GM15510 (cell line): ENCODE measurements around the gene TM9SF4.

ENCODE experiments used
- POLR2A ChIP-seq: IDR thresholded peaks from 3 replicates; pipeline ENCODE4 v1.6.1; 2011; ENCODE audit warnings: borderline replicate concordance; ENCODE audit not compliant: insufficient read length; ENCODE audit errors: extremely low read depth

The TM9SF4 gene

DNA sequence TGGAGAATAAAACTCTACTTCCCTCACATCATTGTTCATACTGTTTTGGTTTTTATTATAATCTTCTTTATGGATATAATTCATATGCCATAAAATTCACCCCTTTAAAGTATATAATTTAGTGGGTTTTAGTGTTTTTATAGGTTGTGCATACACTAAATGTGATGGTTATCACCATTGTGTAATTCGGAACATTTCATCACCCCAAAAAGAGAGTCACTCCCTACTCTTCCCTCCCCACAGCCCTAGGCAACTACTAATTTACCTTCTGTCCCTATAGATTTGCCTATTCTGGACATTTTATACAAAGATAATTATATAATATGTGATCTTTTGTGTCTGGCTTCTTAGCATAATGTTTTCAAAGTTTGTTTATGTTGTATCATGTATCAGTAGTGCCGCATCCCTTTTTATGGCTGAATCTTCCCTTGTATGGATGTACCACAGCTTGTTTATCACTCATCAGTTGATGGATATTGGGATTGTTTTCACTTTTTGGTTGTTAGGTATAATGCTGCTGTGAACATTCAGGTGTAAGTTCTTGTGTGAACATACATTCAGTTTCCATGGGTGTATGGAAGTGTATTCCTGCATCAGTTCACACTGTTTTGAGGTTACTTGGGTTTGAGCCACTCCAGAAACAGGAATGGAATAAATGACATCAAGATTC is 4.2 kb downstream of the TM9SF4 start:
- TF ChIP-seq POLR2A, result no peak

- no peak for TF ChIP-seq POLR2A
Measured at GRCh38 chr20:32114305-32114960, 4.9 kb downstream of the TM9SF4 start.

DNA sequence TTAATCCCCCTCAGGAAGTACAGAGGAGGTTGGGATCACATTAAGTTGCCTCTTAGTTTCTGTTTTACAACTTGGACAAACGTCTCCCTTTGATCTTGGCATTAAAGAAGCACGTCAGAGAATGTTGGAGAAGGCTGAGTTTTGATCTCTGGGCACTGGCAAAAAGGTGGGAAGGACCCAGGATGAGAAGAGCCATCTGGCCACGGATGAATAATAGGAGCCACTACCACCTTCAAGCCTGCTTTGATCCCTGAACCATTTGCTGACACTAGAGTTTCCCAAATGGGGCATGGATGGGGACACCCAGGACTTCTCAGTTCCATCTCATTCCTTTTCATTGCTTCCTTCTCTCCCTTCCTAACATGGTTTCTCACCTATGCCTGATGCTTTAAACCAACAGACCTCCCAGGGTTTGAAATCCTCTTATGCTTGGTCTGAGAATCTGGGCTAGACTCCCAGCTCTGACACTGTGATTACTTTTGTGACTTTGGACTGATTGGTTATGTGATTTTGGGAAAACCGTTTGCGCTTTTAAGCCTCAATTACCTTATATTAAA is 5.8 kb downstream of the TM9SF4 start:
- no peak for TF ChIP-seq POLR2A

DNA sequence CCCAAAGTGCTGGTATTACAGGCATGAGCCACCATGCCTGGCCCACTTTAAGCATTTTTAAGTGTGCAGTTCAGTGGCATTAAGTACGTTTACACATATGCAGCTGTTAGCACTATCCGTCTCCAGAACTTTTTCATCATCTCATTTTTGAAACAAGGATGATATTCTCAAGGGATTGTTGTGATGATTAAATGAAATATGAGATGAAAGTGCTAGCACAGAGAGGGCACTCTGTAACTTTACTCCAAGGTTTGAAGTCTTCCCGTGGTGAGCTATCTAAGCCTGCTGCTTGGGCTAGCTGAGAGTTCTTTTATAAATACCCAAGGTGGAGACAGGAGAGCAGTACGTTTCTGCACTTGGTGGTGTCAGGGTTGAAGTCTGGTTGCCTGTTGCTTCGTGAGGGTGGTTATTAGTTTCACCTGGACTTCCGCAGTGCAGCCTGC is 6.6 kb downstream of the TM9SF4 start:
- TF ChIP-seq POLR2A, result no peak

DNA sequence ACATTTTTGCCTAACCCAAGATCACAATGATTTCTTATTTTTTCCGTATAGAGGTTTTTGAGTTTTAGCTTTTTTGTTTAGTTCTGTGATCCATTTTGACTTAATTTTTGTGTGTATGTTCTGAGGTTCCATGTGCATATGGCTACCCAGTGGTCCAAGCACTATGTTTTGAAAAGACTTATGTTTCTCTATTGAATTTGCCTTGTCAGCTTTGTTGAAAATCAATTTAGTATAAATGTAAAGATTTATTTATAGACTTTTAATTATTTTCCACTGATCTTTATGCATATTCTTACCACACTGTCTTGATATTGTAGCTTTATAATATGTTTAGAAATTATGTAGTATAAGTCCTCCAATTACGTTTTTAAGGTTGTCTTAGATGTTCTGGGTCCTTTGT is 10.2 kb downstream of the TM9SF4 start:
- TF ChIP-seq POLR2A, result no peak

- no peak for TF ChIP-seq POLR2A
Measured at GRCh38 chr20:32123088-32123487, 13.6 kb downstream of the TM9SF4 start.

GRCh38 chr20:32124916-32125454 is 15.5 kb downstream of the TM9SF4 start:
- no peak for TF ChIP-seq POLR2A

DNA sequence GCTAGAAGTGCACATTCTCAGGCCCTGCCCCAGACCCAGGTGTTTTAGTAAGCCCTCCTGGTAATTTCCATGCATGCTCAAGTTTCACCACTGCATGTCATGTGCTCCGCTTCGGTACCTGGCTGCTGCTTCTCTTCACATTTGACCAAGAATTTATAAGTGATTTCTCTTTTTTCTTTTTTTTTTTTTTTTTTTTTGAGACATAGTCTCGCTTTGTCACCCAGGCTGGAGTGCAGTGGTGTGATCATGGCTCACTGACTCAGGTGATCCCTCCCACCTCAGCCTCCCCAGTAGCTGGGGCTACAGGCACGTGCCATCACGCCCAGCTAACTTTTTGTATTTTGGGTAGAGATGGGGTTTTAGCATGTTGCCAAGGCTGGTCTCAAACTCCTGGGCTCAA is 16.0 kb downstream of the TM9SF4 start:
- TF ChIP-seq POLR2A, result no peak

DNA sequence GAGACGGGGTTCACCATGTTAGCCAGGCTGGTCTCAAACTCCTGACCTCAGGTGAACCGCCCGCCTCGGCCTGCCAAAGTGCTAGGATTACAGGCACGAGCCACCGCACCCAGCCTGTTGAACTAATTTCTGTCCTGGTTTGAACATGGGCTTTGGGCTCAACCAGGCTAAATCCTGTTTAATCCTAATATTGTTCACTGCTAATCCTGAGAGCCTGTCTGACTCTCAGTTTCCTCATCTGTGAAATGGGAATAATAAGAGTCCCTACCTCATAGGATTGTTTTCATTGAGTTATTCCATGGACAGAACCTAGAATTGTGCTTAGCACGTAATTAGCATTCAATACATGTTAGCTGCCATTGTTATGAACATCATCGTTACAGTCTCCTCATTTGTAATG is 17.4 kb downstream of the TM9SF4 start:
- TF ChIP-seq POLR2A, result no peak

DNA sequence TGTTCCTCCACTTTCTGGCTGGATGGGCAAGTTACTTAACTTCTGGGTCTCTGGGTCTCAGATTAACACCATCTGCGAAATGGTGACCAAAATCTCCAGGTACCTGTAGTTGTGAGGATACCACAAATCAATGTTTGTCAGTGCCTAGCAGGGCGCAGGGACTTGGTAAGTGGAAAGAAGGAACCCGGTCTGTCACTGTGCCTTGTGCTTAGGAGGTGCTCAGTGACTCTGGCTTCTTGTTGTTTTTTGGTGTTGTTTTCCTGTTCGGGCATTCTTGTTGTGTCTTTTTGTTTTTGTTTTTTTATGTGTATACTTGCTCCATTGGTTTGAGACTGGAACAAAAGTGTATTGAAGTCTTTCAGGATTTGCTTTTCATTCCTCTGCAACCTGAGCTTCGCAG is 17.8 kb downstream of the TM9SF4 start:
- no peak for TF ChIP-seq POLR2A

DNA sequence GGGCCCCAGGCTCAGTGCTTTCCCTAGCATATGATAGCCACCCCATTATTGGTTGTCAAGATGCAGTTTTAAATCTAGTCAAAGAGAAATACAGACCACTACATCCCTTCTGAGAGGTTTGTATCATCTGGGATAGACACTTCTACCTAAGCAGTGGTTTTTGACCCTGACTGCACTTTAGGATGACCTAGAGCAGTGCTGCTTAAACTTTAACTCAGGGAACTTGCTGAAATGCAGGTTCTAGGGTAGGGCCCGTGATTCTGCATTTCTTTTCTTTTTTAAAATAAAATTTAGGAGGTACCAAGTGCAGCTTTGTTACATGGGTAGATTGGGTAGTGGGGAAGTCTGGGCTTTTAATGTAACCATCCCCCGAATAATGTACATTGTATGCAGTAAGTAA is 18.7 kb downstream of the TM9SF4 start:
- no peak for TF ChIP-seq POLR2A

- TF ChIP-seq POLR2A, result no peak
Measured at GRCh38 chr20:32129863-32130262, 20.3 kb downstream of the TM9SF4 start.

GRCh38 chr20:32130352-32130751 is 20.8 kb downstream of the TM9SF4 start:
- no peak for TF ChIP-seq POLR2A

DNA sequence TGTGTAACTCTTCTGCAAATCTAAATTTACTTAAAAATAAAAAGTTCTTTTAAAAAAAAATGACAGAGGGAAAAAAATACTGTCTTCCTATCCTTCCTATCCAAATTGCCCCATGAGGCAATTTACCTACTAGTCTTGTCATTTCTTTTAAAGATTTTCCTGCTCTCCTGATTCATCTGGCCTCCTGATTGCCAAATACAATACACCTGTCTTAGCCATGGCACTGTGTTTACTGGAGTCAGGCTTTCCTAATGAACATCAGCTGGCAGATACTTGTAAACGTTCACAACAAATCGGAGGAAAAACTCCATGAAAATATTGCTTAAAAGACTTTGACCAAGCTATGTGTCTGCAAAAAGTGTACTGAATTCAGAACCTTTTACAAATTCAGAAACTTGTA is 21.5 kb downstream of the TM9SF4 start:
- no peak for TF ChIP-seq POLR2A

GRCh38 chr20:32132911-32133549 is 23.5 kb downstream of the TM9SF4 start:
- TF ChIP-seq POLR2A, result no peak
